HCT116 (cell line): Measurements from ENCODE around the gene TBXAS1. TPM values are rescaled to one million over a fixed set of nuclear protein-coding genes. Genes with fewer than 3 reads are reported as not detected.

Experiments
- ATAC-seq: fragments of 200-7000 bp; cut with Tn5 transposase; 2 replicates; pipeline ENCODE4 v1.9.1; 2020; ENCODE audit warnings: mild to moderate bottlenecking, moderate library complexity
- BruUV-seq: library from RNA; stranded (reverse); fragments of 400-500 nt; replicated peaks from 2 replicates; lab custom pipeline; 2021; lab: Mats Ljungman, UMichigan
- CTCF ChIA-PET: fragments of 300-600 bp; sonication (Branson Sonifier 250); formaldehyde crosslinking; loops from one replicate; lab custom pipeline; 2021; ENCODE audit warnings: antibody characterized with exemption; lab: Charles Lee
- POLR2A ChIA-PET: fragments of 300-600, 350-600 bp; sonication (Branson Sonifier 250); formaldehyde crosslinking; loops from one replicate; lab custom pipeline; 2021; ENCODE audit warnings: antibody characterized with exemption; lab: Charles Lee
- RAD21 ChIA-PET, 2 experiments: fragments of 300-600 bp; sonication (Branson Sonifier 250); formaldehyde crosslinking; loops; one replicate each; lab custom pipeline; 2023; ENCODE audit warnings: low total read pairs in 2 of 2; ENCODE audit not compliant: uncharacterized antibody in 2 of 2, unreplicated experiment in 2 of 2, low non-redundant PET in 1 of 2; lab: Charles Lee
- DNase-seq: peaks from one replicate; pipeline ENCODE4 v3.0.0-alpha.2; 2010; ENCODE audit warnings: low read depth, low spot score
- H2AFZ ChIP-seq: fragments of 200-600 bp; shearing (Covaris generic), sonication (generic); 2 replicates; pipeline ENCODE4 v1.6.1; 2017; ENCODE audit warnings: low read depth, mixed run types, mixed read lengths, antibody characterized with exemption, low read length; ENCODE audit not compliant: poor library complexity, severe bottlenecking
- H3K27ac ChIP-seq: 2 replicates; pipeline ENCODE4 v1.5.1; 2012; ENCODE audit warnings: low read depth, low read length
- H3K27me3 ChIP-seq: fragments of 200-600 bp; sonication (generic); 2 replicates; pipeline ENCODE4 v1.6.1; 2016; ENCODE audit warnings: mixed run types, low read length, mixed read lengths; ENCODE audit not compliant: insufficient read depth
- H3K36me3 ChIP-seq, 2 experiments: fragments of 200-500 bp in 1 of 2; fragments of 200-600 bp in 1 of 2; sonication (Bioruptor generic) in 1 of 2; sonication (generic) in 1 of 2; 2 replicates each; pipeline versions ENCODE4 v1.5.1 to v1.6.1; 2014 to 2016; ENCODE audit warnings: low read length in 2 of 2, inconsistent platforms in 1 of 2, mixed read lengths in 1 of 2, mixed run types in 1 of 2; ENCODE audit not compliant: insufficient read depth in 2 of 2, control insufficient read depth in 1 of 2
- H3K4me1 ChIP-seq, 2 experiments: fragments of 200-600 bp in 1 of 2; sonication (generic) in 1 of 2; 2 replicates each; pipeline versions ENCODE4 v1.5.1 to v1.6.1; 2012 to 2017; ENCODE audit warnings: low read length in 2 of 2, inconsistent platforms in 1 of 2, mild to moderate bottlenecking in 1 of 2, mixed read lengths in 1 of 2, mixed run types in 1 of 2, moderate library complexity in 1 of 2; ENCODE audit not compliant: insufficient read depth in 2 of 2, control insufficient read depth in 1 of 2
- H3K4me2 ChIP-seq: fragments of 200-600 bp; sonication (generic); 2 replicates; pipeline ENCODE4 v1.6.1; 2017; ENCODE audit warnings: mixed run types, low read length, mixed read lengths
- H3K4me3 ChIP-seq, 2 experiments: fragments of 200-600 bp in 1 of 2; sonication (generic) in 1 of 2; replicated peaks in 1 of 2; 2 replicates each; pipeline ENCODE4 v1.5.1; 2011 to 2016; ENCODE audit warnings: low read length in 2 of 2, control low read depth in 1 of 2, low read depth in 1 of 2, mild to moderate bottlenecking in 1 of 2, mixed read lengths in 1 of 2, mixed run types in 1 of 2
- H3K79me2 ChIP-seq: fragments of 200-600 bp; sonication (generic); 2 replicates; pipeline ENCODE4 v1.6.1; 2017; ENCODE audit warnings: mild to moderate bottlenecking, mixed run types, low read length, moderate library complexity, mixed read lengths; ENCODE audit not compliant: insufficient read depth
- H3K9ac ChIP-seq: fragments of 200-600 bp; sonication (generic); 2 replicates; pipeline ENCODE4 v1.6.1; 2016; ENCODE audit warnings: low read length, mixed read lengths
- H3K9me2 ChIP-seq: fragments of 200-600 bp; sonication (generic), shearing (Covaris generic); 2 replicates; pipeline ENCODE4 v1.6.1; 2017; ENCODE audit warnings: mixed run types, mild to moderate bottlenecking, moderate library complexity; ENCODE audit not compliant: insufficient read depth
- H3K9me3 ChIP-seq, 2 experiments: fragments of 200-500 bp in 1 of 2; fragments of 200-600 bp in 1 of 2; sonication (Bioruptor generic) in 1 of 2; sonication (generic) in 1 of 2; 2 replicates each; pipeline ENCODE4 v1.6.1; 2014 to 2017; ENCODE audit warnings: low read length in 2 of 2, mixed read lengths in 2 of 2, inconsistent platforms in 1 of 2, low read depth in 1 of 2, mild to moderate bottlenecking in 1 of 2, mixed run types in 1 of 2, moderate library complexity in 1 of 2; ENCODE audit not compliant: control insufficient read depth in 1 of 2, insufficient read depth in 1 of 2
- H4K20me1 ChIP-seq: fragments of 200-600 bp; sonication (generic), shearing (Covaris generic); 2 replicates; pipeline ENCODE4 v1.6.1; 2017; ENCODE audit warnings: mixed run types, mild to moderate bottlenecking, moderate library complexity; ENCODE audit not compliant: insufficient read depth
- ATF3 ChIP-seq: IDR thresholded peaks from 2 replicates; pipeline ENCODE4 v1.6.1; 2012
- CBX3 ChIP-seq: IDR thresholded peaks from 2 replicates; pipeline ENCODE4 v1.6.1; 2012; ENCODE audit warnings: low read depth
- ELF1 ChIP-seq: IDR thresholded peaks from 2 replicates; pipeline ENCODE4 v1.6.1; 2012; ENCODE audit warnings: low read depth, borderline replicate concordance
- EZH2 ChIP-seq: fragments of 200-600 bp; sonication (generic); IDR thresholded peaks from 2 replicates; pipeline ENCODE4 v1.6.1; 2017; ENCODE audit warnings: antibody characterized with exemption, mixed run types
- FOSL1 ChIP-seq: IDR thresholded peaks from 2 replicates; pipeline ENCODE4 v1.6.1; 2012; ENCODE audit warnings: low read depth
- JUND ChIP-seq: IDR thresholded peaks from 2 replicates; pipeline ENCODE4 v1.6.1; 2012
- MAX ChIP-seq: IDR thresholded peaks from 2 replicates; pipeline ENCODE4 v1.6.1; 2012
- POLR2A ChIP-seq: IDR thresholded peaks from 2 replicates; pipeline ENCODE4 v1.7.0; 2011; ENCODE audit warnings: borderline replicate concordance; ENCODE audit not compliant: insufficient read depth, insufficient read length; ENCODE audit errors: extremely low read depth
- SP1 ChIP-seq: IDR thresholded peaks from 2 replicates; pipeline ENCODE4 v1.6.1; 2012; ENCODE audit warnings: low read depth
- SRF ChIP-seq: IDR thresholded peaks from 2 replicates; pipeline ENCODE4 v1.6.1; 2012; ENCODE audit warnings: low read depth
- YY1 ChIP-seq: IDR thresholded peaks from 2 replicates; pipeline ENCODE4 v1.6.1; 2011; ENCODE audit warnings: low read length, low read depth, moderate library complexity, mild to moderate bottlenecking; ENCODE audit not compliant: insufficient replicate concordance; ENCODE audit errors: extremely low read depth
- ZBTB33 ChIP-seq: IDR thresholded peaks from 2 replicates; pipeline ENCODE4 v1.6.1; 2011; ENCODE audit warnings: mild to moderate bottlenecking, low read length, moderate library complexity; ENCODE audit not compliant: insufficient replicate concordance; ENCODE audit errors: extremely low read depth
- ZFX ChIP-seq: fragments of 450-650 bp; IDR thresholded peaks from 2 replicates; pipeline ENCODE4 v1.6.1; 2017
- ZNF274 ChIP-seq: fragments of 200-500 bp; sonication (Bioruptor generic); IDR thresholded peaks from 2 replicates; pipeline ENCODE4 v1.6.1; 2014; ENCODE audit warnings: mild to moderate bottlenecking, low read depth, low read length, inconsistent platforms
- intact Hi-C: fragments of 100-400 bp; cut with micrococcal nuclease; formaldehyde crosslinking; loops from 2 replicates; pipeline ENCODE4 v1.10.0; 2022
- total RNA-seq: library from RNA; stranded (reverse); gene quantifications from one replicate; pipeline ENCODE4 v1.2.1, GENCODE V29; 2021; ENCODE audit not compliant: unreplicated experiment
- TF ChIP-seq, protein P1 (sequence below), 3 experiments: fragments of 200-600 bp in 1 of 3; sonication (generic) in 1 of 3; IDR thresholded peaks in 2 of 3; conservative IDR thresholded peaks in 1 of 3; 2 replicates each; pipeline ENCODE4 v1.5.1; 2012 to 2017; ENCODE audit warnings: low read depth in 2 of 3, low read length in 2 of 3, antibody characterized with exemption in 1 of 3, borderline replicate concordance in 1 of 3, control low read depth in 1 of 3, mild to moderate bottlenecking in 1 of 3, mixed read lengths in 1 of 3, mixed run types in 1 of 3, moderate library complexity in 1 of 3; ENCODE audit not compliant: insufficient read depth in 1 of 3

TBXAS1 gene
- total RNA-seq, 1 experiment from 2014 or later = 1.4 TPM

DNA sequence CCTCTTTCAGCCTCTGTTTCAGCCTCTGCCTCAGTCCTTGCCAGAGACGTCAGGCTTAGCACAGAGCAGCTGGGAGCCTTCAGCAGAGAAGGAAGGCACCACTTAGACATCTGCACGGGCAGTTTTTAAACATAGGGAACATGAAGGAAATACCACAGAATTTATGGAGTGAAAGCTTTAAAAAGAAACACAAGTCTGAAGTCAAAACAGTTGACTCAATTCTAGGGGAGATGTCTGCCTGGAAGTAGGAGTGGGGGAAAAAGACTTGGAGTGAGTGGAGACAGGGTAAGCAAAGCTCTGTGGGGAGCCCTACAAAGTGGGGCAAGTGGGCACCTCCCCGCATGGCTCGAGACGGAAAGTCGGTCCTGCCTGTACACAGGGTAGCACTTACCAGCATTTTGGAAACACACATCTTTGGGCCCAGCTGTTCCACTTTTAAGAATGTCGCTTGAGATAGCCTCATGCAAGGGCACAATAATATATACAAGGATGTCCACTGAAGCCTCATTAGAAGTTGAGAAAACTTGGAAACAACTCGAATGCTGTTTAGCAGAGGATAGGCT, 5.0 kb upstream of the TBXAS1 start:
- ChIA-PET CTCF (no interaction called here), RAD21 (no interaction called here), POLR2A (no interaction called here)
- Histone ChIP-seq H3K4me3 (no peak overlapping the region), H3K36me3 (no peaks in the 10 kb centered on the region), H3K9me2 (no peaks in the 10 kb centered on the region), H3K9me3 (no peaks in the 10 kb centered on the region), H3K4me2 (no peak overlapping the region), H2AFZ (no peak overlapping the region), H3K4me1 (peaks cover 0 to 7% of the 10 kb centered on the region in 2 experiments; a peak in 2 of 4 replicates), H3K79me2 (no peaks in the 10 kb centered on the region), H3K9ac (no peak overlapping the region), H4K20me1 (no peaks in the 10 kb centered on the region), H3K27me3 (peaks cover 21% of the 10 kb centered on the region; the same call in 1 of the 2 replicates), H3K27ac (no peak overlapping the region)
- no peak for TF ChIP-seq ELF1
- TF ChIP-seq POLR2A = no peak
- TF ChIP-seq ZFX = no peak
- intact Hi-C loops = no loop called here
- DNase-seq (no peak), ATAC-seq (no peak)
- no TSS peak for BruUV-seq

- H3K27ac ChIP-seq = no peak overlapping the region
- peak overlapping the region; percentile 8; the same call in 1 of the 2 replicates for H3K4me2 ChIP-seq
- no TSS peak for BruUV-seq
- RAD21 ChIA-PET = no interaction called here
- H2AFZ ChIP-seq = no peak overlapping the region
- no peak for DNase-seq
- no peak overlapping the region for H3K9ac ChIP-seq
- intact Hi-C loops = loop anchor here (2.0 kb wide), 1 partner anchor 179 kb away; no protein-coding TSS in a partner anchor
- CTCF ChIA-PET = no interaction called here
- H3K9me3 ChIP-seq = no peaks in the 10 kb centered on the region
- no peaks in the 10 kb centered on the region for H3K79me2 ChIP-seq
- peak; percentile 77 for ATAC-seq
- H3K9me2 ChIP-seq = no peaks in the 10 kb centered on the region
- no peak overlapping the region for H3K4me3 ChIP-seq
- H3K27me3 ChIP-seq = peaks cover 21% of the 10 kb centered on the region; the same call in 1 of the 2 replicates
- H4K20me1 ChIP-seq = no peaks in the 10 kb centered on the region
- TF ChIP-seq, protein P1, sequence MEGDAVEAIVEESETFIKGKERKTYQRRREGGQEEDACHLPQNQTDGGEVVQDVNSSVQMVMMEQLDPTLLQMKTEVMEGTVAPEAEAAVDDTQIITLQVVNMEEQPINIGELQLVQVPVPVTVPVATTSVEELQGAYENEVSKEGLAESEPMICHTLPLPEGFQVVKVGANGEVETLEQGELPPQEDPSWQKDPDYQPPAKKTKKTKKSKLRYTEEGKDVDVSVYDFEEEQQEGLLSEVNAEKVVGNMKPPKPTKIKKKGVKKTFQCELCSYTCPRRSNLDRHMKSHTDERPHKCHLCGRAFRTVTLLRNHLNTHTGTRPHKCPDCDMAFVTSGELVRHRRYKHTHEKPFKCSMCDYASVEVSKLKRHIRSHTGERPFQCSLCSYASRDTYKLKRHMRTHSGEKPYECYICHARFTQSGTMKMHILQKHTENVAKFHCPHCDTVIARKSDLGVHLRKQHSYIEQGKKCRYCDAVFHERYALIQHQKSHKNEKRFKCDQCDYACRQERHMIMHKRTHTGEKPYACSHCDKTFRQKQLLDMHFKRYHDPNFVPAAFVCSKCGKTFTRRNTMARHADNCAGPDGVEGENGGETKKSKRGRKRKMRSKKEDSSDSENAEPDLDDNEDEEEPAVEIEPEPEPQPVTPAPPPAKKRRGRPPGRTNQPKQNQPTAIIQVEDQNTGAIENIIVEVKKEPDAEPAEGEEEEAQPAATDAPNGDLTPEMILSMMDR (IDR thresholded peaks at IDR 0.05 in 2 of 3, conservative IDR thresholded peaks at IDR 0.05 in 1 of 3; ENCODE audit: borderline replicate concordance in 1 of 3, insufficient read depth in 1 of 3, low read depth in 2 of 3, low read length in 2 of 3) = no peak
- no peak for TF ChIP-seq YY1
- no peak for TF ChIP-seq ELF1
- TF ChIP-seq MAX = no peak
- TF ChIP-seq SRF = no peak
- no peak for TF ChIP-seq ATF3
- peak; percentile 23; the same call in 1 of the 2 replicates for TF ChIP-seq FOSL1
- TF ChIP-seq JUND = peak; percentile 22; the same call in 1 of the 2 replicates
- no peak for TF ChIP-seq POLR2A
- no peak for TF ChIP-seq SP1
- TF ChIP-seq EZH2 = no peak
- TF ChIP-seq ZNF274 = no peak
- no peak for TF ChIP-seq CBX3
- no peak for TF ChIP-seq ZBTB33
- TF ChIP-seq ZFX = no peak
- H3K36me3 ChIP-seq = no peaks in the 10 kb centered on the region
- POLR2A ChIA-PET = no interaction called here
- peaks cover 0 to 7% of the 10 kb centered on the region in 2 experiments; a peak in 2 of 4 replicates for H3K4me1 ChIP-seq
These were observed 3.3 kb upstream of the TBXAS1 start for GRCh38 chr7:139825666-139826290.
